A673 (cell line): Measurements from ENCODE around the gene MBOAT7. TPM values are rescaled to one million over a fixed set of nuclear protein-coding genes. Genes with fewer than 3 reads are reported as not detected.

ENCODE experiments used
- BruUV-seq: library from RNA; stranded (reverse); fragments of 400-500 nt; replicated peaks from 2 replicates; lab custom pipeline; 2021; lab: Mats Ljungman, UMichigan
- CTCF ChIA-PET: fragments of 300-600 bp; sonication (Branson Sonifier 250); formaldehyde crosslinking; loops from one replicate; lab custom pipeline; 2022; ENCODE audit warnings: antibody characterized with exemption; lab: Charles Lee
- POLR2A ChIA-PET: fragments of 300-600 bp; sonication (Branson Sonifier 250); formaldehyde crosslinking; loops from one replicate; lab custom pipeline; 2022; ENCODE audit warnings: antibody characterized with exemption; ENCODE audit not compliant: low non-redundant PET; lab: Charles Lee
- DNase-seq: peaks from one replicate; pipeline ENCODE4 v3.0.0-alpha.2; 2015; ENCODE audit warnings: low spot score
- H3K27ac ChIP-seq: fragments of 200-600 bp; sonication (generic); 2 replicates; pipeline ENCODE4 v1.5.1; 2016; ENCODE audit warnings: mixed run types, low read depth, mild to moderate bottlenecking, mixed read lengths, antibody characterized with exemption, low read length; ENCODE audit not compliant: poor library complexity, severe bottlenecking
- H3K27me3 ChIP-seq: fragments of 200-600 bp; sonication (generic); replicated peaks from 2 replicates; pipeline ENCODE4 v1.6.1; 2017; ENCODE audit warnings: mixed run types, low read depth, mild to moderate bottlenecking, mixed read lengths, antibody characterized with exemption, low read length; ENCODE audit not compliant: insufficient read depth, poor library complexity
- H3K36me3 ChIP-seq: fragments of 200-600 bp; sonication (generic); 2 replicates; pipeline ENCODE4 v1.6.1; 2016; ENCODE audit warnings: mixed run types, mild to moderate bottlenecking, mixed read lengths, antibody characterized with exemption, low read length; ENCODE audit not compliant: insufficient read depth, poor library complexity, severe bottlenecking
- H3K4me1 ChIP-seq: fragments of 200-600 bp; sonication (generic); 2 replicates; pipeline ENCODE4 v1.6.1; 2017; ENCODE audit warnings: mixed run types, mild to moderate bottlenecking, mixed read lengths, antibody characterized with exemption, low read length; ENCODE audit not compliant: insufficient read depth, poor library complexity, severe bottlenecking
- H3K4me3 ChIP-seq: fragments of 200-600 bp; sonication (generic); 2 replicates; pipeline ENCODE4 v1.5.1; 2016; ENCODE audit warnings: low read depth, mixed run types, mild to moderate bottlenecking, mixed read lengths, low read length; ENCODE audit not compliant: poor library complexity, severe bottlenecking
- H3K9me3 ChIP-seq: fragments of 200-600 bp; sonication (generic); 2 replicates; pipeline ENCODE4 v1.6.1; 2016; ENCODE audit warnings: mixed run types, low read depth, mild to moderate bottlenecking, mixed read lengths, antibody characterized with exemption, low read length; ENCODE audit not compliant: poor library complexity, severe bottlenecking
- CTCF ChIP-seq: fragments of 300-800, 200-600 bp; sonication (generic); conservative IDR thresholded peaks from 2 replicates; pipeline ENCODE4 v1.5.1; 2017; ENCODE audit warnings: low read depth, mild to moderate bottlenecking, antibody characterized with exemption, low read length, moderate library complexity, mixed read lengths
- EZH2 ChIP-seq: fragments of 200-600 bp; sonication (generic); IDR thresholded peaks from 2 replicates; pipeline ENCODE4 v1.6.1; 2017; ENCODE audit warnings: borderline replicate concordance, low read depth, mild to moderate bottlenecking, mixed read lengths, antibody characterized with exemption, low read length; ENCODE audit not compliant: poor library complexity, severe bottlenecking
- intact Hi-C: fragments of 100-400 bp; cut with micrococcal nuclease; formaldehyde crosslinking; loops from one replicate; pipeline ENCODE4 v1.10.0; 2022; ENCODE audit not compliant: unreplicated experiment
- total RNA-seq: library from RNA; stranded (reverse); gene quantifications from 2 replicates; pipeline ENCODE4 v1.2.3, GENCODE V29; 2021

Gene MBOAT7
- total RNA-seq, 1 experiment from 2014 or later: 107 TPM

DNA sequence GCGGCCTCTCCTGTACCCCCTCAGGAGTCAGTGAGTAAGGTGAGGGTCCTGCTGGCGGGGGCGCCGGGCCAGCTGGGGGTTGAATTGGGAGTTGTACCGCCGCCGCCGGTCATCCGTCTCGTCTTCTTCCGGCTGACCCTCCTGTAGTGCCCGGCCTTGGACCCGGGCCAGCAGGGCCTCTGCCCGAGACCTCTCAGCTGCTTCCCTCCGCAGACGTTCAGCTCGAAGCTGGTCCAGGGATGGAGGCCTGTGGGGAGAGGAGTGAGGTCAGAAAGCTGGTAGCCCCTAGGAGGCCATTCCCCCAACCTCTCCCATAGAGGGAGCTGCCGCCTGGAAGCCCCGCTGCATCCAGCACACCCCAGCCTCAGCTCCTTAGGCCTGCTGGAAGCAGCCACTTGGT, 33.7 kb downstream of the MBOAT7 start:
- TF ChIP-seq EZH2: no peak
- TF ChIP-seq CTCF: no peak
- Histone ChIP-seq H3K27me3 (no peaks in the 10 kb centered on the region), H3K27ac (no peak overlapping the region), H3K36me3 (peaks cover 69% of the 10 kb centered on the region), H3K4me3 (no peak overlapping the region), H3K4me1 (peaks cover 6% of the 10 kb centered on the region), H3K9me3 (no peaks in the 10 kb centered on the region)
- BruUV-seq: no TSS peak
- intact Hi-C loops: no loop called here
- DNase-seq: no peak
- ChIA-PET CTCF (no interaction called here), POLR2A (no interaction called here)

DNA sequence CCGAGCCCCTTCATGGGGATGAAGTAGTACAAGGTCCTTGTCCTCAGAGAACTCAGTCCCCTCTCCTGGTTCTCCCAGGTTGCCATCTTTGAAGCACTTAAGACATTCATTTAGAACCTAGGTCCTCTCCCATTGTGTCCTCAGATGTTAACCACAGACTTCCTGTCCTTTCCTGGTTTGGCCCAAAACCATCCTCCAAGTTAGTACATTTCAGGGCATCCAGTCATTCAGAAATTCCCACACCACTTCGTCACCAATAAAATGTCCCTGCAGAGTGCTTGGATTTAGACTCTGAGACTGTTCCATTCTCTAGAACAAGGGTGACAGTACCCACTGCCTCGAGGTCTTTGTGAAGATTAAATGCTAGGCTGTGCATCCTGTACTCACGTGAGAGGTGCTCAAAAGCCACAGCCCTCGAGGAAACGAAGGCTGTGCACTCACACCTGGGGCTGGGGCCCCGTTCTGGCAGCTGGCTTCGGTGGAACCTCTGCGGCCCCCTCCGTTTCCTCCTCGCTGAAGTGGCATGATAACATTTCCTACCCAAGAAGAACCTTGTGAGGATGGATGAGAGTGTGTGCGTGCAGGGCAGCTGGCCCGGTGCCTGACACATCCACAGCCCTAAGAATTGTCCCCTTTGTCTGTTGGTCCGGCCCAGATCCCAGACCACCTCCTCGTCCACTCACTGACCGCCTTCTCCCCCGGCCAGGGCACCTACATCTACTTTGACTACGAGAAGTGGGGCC, 34.6 kb downstream of the MBOAT7 start:
- no TSS peak for BruUV-seq
- Histone ChIP-seq H3K4me1 (peaks cover 6% of the 10 kb centered on the region), H3K9me3 (no peaks in the 10 kb centered on the region), H3K4me3 (no peak overlapping the region), H3K27ac (peak overlapping the region; percentile 28), H3K36me3 (peaks cover 76% of the 10 kb centered on the region), H3K27me3 (no peaks in the 10 kb centered on the region)
- ChIA-PET CTCF (no interaction called here), POLR2A (no interaction called here)
- DNase-seq: no peak
- intact Hi-C loops: no loop called here
- TF ChIP-seq EZH2: no peak
- no peak for TF ChIP-seq CTCF

DNA sequence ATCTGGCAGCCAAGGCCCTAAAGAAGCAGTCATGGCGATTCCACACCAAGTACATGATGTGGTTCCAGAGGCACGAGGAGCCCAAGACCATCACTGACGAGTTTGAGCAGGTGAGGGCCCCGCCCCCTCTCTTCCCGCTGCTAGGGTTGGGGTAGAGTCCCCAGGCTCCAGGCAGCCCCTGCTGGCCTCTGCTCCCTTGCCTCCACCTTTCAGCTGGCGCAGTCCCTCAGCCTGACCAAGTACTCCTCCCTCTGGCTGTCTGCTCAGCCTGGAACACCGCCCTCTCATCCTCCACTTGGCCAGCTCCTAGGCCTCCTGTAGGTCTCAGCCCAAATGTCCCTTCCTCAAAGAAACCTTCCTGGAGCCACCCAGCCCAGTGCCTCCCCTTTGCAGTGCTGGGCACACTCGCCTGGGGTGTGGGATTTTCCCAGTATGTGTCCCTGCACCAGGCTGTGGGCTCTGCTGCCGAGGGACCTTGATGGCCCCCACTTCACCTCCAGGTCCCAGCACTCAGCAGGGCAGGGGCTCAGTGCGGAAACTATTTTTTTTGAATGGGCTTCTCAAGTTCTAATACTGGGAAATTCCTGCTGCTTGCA, 35.6 kb downstream of the MBOAT7 start:
- TF ChIP-seq CTCF (no peak), EZH2 (no peak)
- Histone ChIP-seq H3K27me3 (no peaks in the 10 kb centered on the region), H3K36me3 (peaks cover 86% of the 10 kb centered on the region), H3K9me3 (no peaks in the 10 kb centered on the region), H3K4me3 (no peak overlapping the region), H3K27ac (no peak overlapping the region), H3K4me1 (peaks cover 5% of the 10 kb centered on the region)
- DNase-seq: no peak
- ChIA-PET POLR2A (no interaction called here), CTCF (no interaction called here)
- intact Hi-C loops: no loop called here
- no TSS peak for BruUV-seq
